ENCODE measurements around the gene C2orf68. TPM values are rescaled to one million over a fixed set of nuclear protein-coding genes. Genes with fewer than 3 reads are reported as not detected.

C2orf68 gene
- total and polyA plus RNA-seq, 2 of the 13 experiments (the other 11 are each of a cell fraction or from before 2014, with no cell fraction given): 47.1 to 77.4 TPM

DNA sequence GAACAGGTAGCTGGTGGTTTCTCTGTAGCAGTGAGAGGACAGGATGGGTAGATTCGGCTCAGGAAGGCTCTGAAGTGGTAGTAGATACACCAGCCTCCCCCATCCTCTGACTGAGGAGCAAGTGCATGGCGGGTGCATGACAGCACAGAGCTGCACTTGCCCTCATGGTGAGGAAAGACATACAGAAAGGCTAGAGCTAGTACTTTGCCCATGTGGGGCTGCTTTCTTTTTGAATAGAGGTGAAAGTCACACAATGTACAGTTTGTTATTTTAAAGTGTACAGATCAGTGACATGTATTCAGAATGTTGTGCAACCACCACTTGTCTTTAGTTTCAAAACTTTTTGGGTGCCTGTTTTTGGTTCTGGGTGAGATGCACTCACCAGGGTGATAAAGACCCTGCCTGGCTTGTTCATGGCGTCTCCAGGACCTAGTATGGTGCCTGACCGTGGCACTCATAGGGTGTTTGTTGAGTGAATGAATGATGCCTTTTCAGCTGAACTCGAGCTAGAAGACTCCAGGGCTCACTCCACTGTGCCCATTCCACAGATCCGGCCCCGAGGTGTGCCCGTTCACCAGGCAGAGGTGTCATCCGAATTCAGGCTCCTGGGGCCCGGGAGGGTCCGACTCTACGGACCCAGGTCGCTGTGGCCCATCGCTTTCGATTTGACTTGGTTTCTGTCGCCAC lies 28.1 kb downstream of the C2orf68 start:
- no peak for FAIRE-seq
- Histone ChIP-seq H3K4me3 (replicated peaks in 1 of 3; ENCODE audit: insufficient read depth in 1 of 3, low read depth in 2 of 3, low read length in 3 of 3) (peak overlapping the region; percentile 64 to 83 (median 65)), H3K4me2 (ENCODE audit: low read depth, low read length) (peak overlapping the region; percentile 100), H3K9ac (ENCODE audit: insufficient read depth, low read depth, low read length) (peak overlapping the region; percentile 96), H2AFZ (ENCODE audit: low read length) (no peak overlapping the region), H4K20me1 (ENCODE audit: insufficient read depth, low read length) (no peaks in the 10 kb centered on the region), H3K4me1 (ENCODE audit: insufficient read depth, low read length) (peaks cover 80% of the 10 kb centered on the region), H3K27me3 (ENCODE audit: control insufficient read depth in 1 of 2, insufficient read depth in 2 of 2, low read length in 2 of 2) (no peaks in the 10 kb centered on the region), H3K9me3 (ENCODE audit: low read length) (no peaks in the 10 kb centered on the region), H3K79me2 (ENCODE audit: insufficient read depth, low read length) (peaks cover 7% of the 10 kb centered on the region), H3K27ac (ENCODE audit: extremely low read length, insufficient read depth, low read length) (peak overlapping the region; percentile 99), H3K36me3 (replicated peaks in 1 of 2; ENCODE audit: control insufficient read depth in 1 of 2, insufficient read depth in 2 of 2, low read length in 2 of 2) (peaks cover 0 to 7% of the 10 kb centered on the region in 2 experiments; a peak in 4 of 5 replicates)
- POLR2A ChIA-PET: interaction anchor here (1.0 to 22.7 kb wide), 6 partner anchors 11 to 164 kb away, joined by 3 to 795 read pairs (median 17); partner anchors contain the start of genes C2orf68, GGCX, MAT2A and RNF181
- peak; percentile 17 for ATAC-seq
- WGBS (ENCODE audit: low lambda C conversion rate): 45% methylated on average over 2 of the region's 16 CpGs
- TSS peak; percentile 88 for BruUV-seq (replicated peaks)
- CTCF ChIA-PET (ENCODE audit: low intra/inter-chr PET ratio, low total read pairs): no interaction called here
- in situ Hi-C loops (cut with HindIII; ENCODE audit: extremely low pct_ligation_motif_present, low pct_unique_long_range_greater_than_20kb): no loop called here
- intact Hi-C loops (cut with micrococcal nuclease; ENCODE audit: unreplicated experiment): loop anchor here (2.0 kb wide), 2 partner anchors 25 to 33 kb away; partner anchors contain the start of gene USP39
- DNase-seq (ENCODE audit: low spot score): peak; percentile 73
- TF ChIP-seq DNMT3B (CRISPR knock-in tag; conservative IDR thresholded peaks at IDR 0.05) (no peak), ZNF33B (CRISPR knock-in tag; IDR thresholded peaks at IDR 0.05) (peak; percentile 43; the same call in 1 of the 2 replicates), YEATS4 (CRISPR knock-in tag; IDR thresholded peaks at IDR 0.05; ENCODE audit: borderline replicate concordance) (no peak; the same call in 1 of the 2 replicates), ZNF207 (IDR thresholded peaks at IDR 0.05; ENCODE audit: borderline replicate concordance) (no peak), SAP130 (CRISPR knock-in tag; IDR thresholded peaks at IDR 0.05; ENCODE audit: low read depth) (peak; percentile 76), FOXJ3 (CRISPR knock-in tag; IDR thresholded peaks at IDR 0.05; ENCODE audit: borderline replicate concordance) (0 out of 2 replicates have a peak, but pooled peaks have one; percentile 32), ZNF792 (CRISPR knock-in tag; IDR thresholded peaks at IDR 0.05) (0 out of 2 replicates have a peak, but pooled peaks have one; percentile 15), ZNF703 (CRISPR knock-in tag; IDR thresholded peaks at IDR 0.05; ENCODE audit: borderline replicate concordance) (no peak), ZNF446 (CRISPR knock-in tag; IDR thresholded peaks at IDR 0.05) (peak; percentile 75), KDM1A (CRISPR knock-in tag; IDR thresholded peaks at IDR 0.05) (peak; percentile 82), ZC3H4 (CRISPR knock-in tag; IDR thresholded peaks at IDR 0.05; ENCODE audit: borderline replicate concordance) (peak; percentile 82; the same call in 1 of the 2 replicates), LCORL (IDR thresholded peaks at IDR 0.05) (peak; percentile 49; the same call in 1 of the 2 replicates), LCORL (CRISPR knock-in tag; IDR thresholded peaks at IDR 0.05) (peak; percentile 68; the same call in 1 of the 2 replicates), SOX5 (CRISPR knock-in tag; IDR thresholded peaks at IDR 0.05; ENCODE audit: borderline replicate concordance) (0 out of 2 replicates have a peak, but pooled peaks have one; percentile 48), ZNF543 (CRISPR knock-in tag; IDR thresholded peaks at IDR 0.05) (no peak; the same call in 1 of the 2 replicates)
- TF ChIP-seq, protein P1, sequence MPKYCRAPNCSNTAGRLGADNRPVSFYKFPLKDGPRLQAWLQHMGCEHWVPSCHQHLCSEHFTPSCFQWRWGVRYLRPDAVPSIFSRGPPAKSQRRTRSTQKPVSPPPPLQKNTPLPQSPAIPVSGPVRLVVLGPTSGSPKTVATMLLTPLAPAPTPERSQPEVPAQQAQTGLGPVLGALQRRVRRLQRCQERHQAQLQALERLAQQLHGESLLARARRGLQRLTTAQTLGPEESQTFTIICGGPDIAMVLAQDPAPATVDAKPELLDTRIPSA (CRISPR knock-in tag; IDR thresholded peaks at IDR 0.05; ENCODE audit: borderline replicate concordance): 0 out of 2 replicates have a peak, but pooled peaks have one; percentile 56
- TF ChIP-seq, protein P2, sequence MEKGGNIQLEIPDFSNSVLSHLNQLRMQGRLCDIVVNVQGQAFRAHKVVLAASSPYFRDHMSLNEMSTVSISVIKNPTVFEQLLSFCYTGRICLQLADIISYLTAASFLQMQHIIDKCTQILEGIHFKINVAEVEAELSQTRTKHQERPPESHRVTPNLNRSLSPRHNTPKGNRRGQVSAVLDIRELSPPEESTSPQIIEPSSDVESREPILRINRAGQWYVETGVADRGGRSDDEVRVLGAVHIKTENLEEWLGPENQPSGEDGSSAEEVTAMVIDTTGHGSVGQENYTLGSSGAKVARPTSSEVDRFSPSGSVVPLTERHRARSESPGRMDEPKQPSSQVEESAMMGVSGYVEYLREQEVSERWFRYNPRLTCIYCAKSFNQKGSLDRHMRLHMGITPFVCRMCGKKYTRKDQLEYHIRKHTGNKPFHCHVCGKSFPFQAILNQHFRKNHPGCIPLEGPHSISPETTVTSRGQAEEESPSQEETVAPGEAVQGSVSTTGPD (CRISPR knock-in tag; IDR thresholded peaks at IDR 0.05): no peak
- TF ChIP-seq, protein P3, sequence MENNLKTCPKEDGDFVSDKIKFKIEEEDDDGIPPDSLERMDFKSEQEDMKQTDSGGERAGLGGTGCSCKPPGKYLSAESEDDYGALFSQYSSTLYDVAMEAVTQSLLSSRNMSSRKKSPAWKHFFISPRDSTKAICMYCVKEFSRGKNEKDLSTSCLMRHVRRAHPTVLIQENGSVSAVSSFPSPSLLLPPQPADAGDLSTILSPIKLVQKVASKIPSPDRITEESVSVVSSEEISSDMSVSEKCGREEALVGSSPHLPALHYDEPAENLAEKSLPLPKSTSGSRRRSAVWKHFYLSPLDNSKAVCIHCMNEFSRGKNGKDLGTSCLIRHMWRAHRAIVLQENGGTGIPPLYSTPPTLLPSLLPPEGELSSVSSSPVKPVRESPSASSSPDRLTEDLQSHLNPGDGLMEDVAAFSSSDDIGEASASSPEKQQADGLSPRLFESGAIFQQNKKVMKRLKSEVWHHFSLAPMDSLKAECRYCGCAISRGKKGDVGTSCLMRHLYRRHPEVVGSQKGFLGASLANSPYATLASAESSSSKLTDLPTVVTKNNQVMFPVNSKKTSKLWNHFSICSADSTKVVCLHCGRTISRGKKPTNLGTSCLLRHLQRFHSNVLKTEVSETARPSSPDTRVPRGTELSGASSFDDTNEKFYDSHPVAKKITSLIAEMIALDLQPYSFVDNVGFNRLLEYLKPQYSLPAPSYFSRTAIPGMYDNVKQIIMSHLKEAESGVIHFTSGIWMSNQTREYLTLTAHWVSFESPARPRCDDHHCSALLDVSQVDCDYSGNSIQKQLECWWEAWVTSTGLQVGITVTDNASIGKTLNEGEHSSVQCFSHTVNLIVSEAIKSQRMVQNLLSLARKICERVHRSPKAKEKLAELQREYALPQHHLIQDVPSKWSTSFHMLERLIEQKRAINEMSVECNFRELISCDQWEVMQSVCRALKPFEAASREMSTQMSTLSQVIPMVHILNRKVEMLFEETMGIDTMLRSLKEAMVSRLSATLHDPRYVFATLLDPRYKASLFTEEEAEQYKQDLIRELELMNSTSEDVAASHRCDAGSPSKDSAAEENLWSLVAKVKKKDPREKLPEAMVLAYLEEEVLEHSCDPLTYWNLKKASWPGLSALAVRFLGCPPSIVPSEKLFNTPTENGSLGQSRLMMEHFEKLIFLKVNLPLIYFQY (CRISPR knock-in tag; IDR thresholded peaks at IDR 0.05; ENCODE audit: borderline replicate concordance): peak; percentile 16; the same call in 1 of the 2 replicates
